Astrocyte of the hippocampus (primary cell): Measurements from ENCODE around the gene MRPL14.
"Not testable (repeated sequence)": the region's sequence is repeated elsewhere in the genome, so short reads cannot be mapped to it uniquely, and the experiment has no call there.

Experiments used
- DNase-seq: peaks from one replicate; pipeline ENCODE4 v3.0.0; 2011; ENCODE audit warnings: low read depth, low spot score

MRPL14 gene

GRCh38 chr6:44150317-44150917, 23.2 kb upstream of the MRPL14 start:
- no peak for DNase-seq

DNA sequence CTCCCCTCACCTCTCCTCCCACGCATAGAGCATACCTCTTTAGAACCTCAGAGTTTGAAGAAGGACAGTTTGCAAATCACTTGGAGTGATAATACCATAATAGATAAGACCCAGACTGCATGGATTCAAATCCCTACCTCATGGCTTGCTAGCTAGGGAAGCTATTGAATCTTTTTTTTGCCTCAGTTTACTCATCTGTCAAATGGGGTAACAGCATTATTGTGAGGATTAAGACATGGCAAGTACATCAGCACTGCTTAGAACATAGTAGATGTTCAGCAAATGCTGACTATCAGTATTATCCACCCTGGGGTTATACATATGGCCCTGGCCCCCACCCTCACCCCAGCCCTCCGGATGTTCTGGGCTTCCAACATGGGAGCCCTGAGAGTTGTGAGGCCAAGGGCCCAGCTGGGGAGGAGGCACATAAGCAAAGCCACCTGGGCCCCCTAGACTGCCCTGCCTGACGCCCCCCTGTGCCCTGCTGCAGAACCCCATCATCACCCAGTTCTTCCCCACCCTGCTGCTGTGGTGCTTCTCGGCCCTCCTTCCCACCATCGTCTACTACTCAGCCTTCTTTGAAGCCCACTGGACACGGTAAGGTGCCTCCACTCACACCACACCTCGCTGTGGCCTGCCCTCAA, 22.2 kb upstream of the MRPL14 start:
- DNase-seq: no peak

DNA sequence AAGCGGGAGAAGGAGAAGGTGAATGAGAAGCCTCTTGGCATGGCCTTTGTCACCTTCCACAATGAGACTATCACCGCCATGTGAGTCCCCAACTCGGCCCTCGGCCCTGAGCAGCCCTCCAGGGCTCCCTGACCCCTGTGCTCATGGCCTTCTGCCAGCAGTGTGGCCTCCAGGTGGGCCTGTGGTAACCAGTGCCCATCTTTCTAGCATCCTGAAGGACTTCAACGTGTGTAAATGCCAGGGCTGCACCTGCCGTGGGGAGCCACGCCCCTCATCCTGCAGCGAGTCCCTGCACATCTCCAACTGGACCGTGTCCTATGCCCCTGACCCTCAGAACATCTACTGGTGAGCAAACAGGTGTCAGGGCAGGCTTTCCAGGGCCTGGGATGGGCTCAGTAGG, 21.1 kb upstream of the MRPL14 start:
- DNase-seq: no peak

GRCh38 chr6:44147256-44147655, 20.0 kb upstream of the MRPL14 start:
- DNase-seq: no peak

DNA sequence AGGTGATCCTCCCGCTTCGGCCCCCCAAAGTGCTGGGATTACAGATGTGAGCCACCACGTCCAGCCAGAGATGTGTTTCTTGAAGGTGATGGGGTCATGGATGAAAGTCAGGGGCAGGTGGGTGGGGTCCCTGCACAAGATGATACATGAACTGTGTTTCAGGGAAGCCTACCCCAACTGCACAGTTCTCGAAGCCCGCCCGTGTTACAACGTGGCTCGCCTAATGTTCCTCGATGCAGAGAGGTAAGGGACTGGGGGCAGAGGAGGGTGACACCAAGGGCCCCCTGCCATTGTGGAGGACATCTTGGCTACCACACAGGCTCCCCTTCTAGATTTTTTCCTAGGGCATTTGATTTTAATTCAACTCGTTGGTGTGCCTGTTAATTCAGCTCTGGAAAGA, 19.4 kb upstream of the MRPL14 start:
- no peak for DNase-seq

- no peak for DNase-seq
Measured at GRCh38 chr6:44145839-44146238, 18.6 kb upstream of the MRPL14 start.

DNA sequence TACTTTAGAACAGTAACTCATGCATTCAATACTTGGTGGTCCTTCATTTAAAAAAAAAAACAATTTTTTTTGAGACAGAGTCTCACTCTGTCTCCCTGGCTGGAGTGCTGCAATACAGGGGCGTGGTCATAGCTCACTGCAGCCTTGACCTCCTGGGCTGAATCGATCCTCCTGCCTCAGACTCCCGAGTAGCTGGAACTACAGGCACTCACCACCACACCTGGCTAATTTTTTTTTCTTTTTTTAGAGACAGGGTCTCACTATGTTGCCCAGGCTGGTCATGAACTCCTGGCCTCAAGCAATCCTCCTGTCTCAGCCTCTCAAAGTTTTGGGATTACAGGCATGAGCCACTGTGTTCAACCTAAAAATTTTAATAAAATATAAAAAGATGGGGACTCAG, 17.3 kb upstream of the MRPL14 start:
- not testable (repeated sequence) for DNase-seq

DNA sequence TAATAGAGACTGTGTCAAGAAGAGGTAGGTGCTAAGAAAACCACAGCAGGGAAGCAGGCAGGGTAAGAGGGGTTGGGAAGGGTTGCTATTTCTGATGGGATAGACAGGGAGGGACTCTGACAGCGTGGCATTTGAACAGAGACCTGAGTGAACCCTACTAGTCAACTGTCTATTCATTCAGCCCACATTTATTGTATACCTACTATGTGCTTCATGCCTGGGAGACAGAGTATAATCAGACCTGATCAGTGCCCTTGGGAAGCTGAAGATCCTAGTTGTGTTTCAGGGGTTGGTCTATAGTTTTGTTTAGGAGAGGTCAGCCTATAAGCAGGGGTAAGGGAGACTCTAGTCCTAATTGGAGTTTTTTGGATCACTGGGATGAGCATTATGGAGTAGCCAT, 16.5 kb upstream of the MRPL14 start:
- DNase-seq: no peak

- DNase-seq: no peak
Measured at GRCh38 chr6:44142835-44143234, 15.6 kb upstream of the MRPL14 start.

DNA sequence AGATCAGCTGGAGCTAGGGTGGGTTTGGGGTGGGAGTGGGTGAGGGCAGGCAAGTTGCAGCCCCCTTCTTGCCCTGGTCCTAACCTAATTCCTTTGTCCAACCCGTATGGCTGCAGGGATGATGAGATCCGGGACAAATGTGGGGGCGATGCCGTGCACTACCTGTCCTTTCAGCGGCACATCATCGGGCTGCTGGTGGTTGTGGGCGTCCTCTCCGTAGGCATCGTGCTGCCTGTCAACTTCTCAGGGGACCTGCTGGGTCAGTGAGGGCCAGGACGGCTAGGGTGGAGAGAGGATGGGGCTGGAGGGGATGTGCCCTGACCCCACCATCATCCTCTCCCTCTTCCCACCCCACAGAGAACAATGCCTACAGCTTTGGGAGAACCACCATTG, 12.1 kb upstream of the MRPL14 start:
- DNase-seq: no peak

DNA sequence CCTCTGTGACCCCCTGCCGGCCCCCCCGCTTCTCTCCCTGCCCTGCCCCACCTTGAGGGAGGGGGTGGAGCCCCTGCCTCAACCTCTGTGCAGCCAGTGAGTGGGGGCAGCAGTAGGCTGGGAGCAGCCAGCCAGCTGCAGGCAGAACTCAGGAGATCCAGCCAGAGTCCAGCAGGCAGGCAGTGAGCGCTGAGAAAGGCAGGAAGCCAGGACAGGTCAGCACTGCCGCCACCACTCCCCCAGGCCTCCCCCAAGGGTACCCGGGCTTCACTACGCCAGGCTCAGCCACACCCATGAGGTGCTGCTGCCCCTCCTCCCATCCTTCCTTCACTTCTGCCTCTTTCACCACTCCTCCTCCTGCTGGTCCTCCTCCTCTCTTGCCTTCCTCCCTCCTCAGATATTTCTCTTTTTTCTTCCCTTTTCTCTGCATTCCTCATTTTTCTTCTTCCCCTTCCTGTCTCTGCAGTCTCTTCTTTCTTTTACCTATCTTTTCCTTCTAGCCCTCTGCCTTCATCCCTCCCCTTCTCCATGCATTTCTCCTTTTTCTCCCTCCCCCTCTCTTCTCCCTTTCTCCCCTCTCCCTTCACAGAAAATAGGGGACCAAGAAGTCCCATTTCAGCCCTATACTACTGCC, 11.6 kb upstream of the MRPL14 start:
- no peak for DNase-seq

GRCh38 chr6:44135875-44136274, 8.6 kb upstream of the MRPL14 start:
- no peak for DNase-seq

GRCh38 chr6:44135173-44135758, 8.0 kb upstream of the MRPL14 start:
- DNase-seq: no peak

DNA sequence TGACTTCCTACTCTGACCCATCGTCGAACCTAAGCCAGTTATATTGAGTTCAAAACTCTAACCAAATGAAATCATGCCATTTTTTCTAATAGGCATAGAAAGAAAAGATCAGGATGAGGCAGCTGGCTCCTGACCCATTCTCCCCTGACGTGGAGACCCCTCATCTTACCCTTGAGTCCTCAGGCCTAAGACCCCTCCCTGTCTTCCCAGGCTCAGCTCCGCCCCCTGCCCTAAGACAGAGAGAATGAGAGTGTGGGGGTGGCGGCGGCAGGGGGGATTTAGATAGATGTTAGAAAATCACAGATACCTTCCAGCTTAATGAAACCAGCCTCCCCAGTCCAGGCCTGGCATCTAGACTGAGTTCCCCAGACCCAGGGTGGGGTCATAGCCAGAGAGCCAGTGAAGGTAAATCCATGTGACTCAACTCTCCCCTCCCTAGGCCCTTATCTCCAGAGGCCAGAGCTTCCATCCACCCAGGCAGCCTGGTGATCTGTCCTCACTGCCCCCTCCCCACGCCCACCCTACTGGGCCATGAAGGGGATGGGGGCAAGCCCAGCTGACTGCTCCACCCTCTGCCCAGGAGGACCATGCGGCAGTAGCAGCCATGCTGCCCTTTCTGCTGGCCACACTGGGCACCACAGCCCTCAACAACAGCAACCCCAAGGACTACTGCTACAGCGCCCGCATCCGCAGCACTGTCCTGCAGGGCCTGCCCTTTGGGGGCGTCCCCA, 6.9 kb upstream of the MRPL14 start:
- DNase-seq: no peak

DNA sequence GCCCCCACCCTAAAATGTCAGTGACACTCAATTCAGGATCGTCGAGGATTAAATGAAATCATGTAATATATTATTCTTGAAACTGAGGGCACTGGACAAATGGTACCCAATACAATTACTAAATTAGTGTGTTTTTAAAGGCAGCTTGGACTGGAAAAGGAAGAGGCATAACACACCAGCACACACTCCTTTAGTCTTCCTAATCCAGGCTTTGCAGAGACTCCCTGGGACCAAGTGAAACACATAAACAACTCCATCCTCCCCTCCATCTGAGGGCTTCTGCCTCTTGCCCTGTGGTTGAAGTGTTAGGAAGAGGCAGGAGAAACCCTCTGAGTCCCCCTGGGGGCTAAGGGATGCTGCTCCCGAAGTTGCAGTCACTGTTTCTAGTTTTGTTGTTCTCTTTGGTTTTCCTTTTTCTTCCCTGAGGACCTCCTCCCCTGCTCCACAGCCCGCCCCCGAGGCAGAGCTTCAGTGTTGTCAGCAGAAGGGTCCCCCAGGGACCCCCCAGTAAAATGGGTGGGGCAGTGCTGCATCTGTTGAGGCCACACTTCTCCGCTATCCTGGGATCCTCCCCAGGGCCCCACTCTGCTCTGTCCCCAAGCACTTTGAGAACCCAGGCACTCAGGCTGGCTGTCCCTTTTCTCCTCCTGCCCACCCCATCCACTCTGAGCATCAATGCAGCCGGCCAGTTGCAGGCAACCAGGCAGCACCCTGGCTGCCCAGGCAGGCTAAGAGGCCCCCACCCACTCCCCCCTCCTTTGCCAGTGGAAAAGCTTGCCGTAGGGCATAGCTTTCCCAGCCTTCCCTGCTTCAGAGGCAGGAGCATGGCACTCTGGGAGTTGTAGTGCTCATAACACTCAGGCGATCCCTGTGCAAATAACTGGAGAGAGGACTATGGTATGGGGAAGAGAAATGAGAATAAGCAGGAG, 6.0 kb upstream of the MRPL14 start:
- DNase-seq: peak; percentile 81

GRCh38 chr6:44132476-44132875, 5.2 kb upstream of the MRPL14 start:
- DNase-seq: no peak

DNA sequence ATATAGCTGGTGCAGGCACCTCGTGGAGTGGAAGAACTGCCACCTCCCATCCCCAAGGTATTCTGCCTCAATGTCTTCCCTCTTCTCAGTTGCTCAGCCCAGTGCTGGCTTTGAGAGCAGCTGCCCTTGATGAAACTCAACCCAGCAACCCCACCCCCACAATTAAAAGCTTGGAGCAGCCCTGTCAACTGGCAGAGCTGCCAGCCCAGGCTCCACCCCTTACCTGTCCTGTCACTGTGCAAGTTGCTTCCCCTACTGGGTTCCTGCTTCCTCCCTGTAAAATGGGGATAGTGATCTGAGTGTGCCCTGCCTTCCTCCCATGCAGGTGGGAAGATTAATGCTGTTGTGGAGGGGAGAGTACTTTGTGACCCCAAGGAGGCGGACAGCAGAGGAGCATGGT, 4.6 kb upstream of the MRPL14 start:
- DNase-seq: no peak

DNA sequence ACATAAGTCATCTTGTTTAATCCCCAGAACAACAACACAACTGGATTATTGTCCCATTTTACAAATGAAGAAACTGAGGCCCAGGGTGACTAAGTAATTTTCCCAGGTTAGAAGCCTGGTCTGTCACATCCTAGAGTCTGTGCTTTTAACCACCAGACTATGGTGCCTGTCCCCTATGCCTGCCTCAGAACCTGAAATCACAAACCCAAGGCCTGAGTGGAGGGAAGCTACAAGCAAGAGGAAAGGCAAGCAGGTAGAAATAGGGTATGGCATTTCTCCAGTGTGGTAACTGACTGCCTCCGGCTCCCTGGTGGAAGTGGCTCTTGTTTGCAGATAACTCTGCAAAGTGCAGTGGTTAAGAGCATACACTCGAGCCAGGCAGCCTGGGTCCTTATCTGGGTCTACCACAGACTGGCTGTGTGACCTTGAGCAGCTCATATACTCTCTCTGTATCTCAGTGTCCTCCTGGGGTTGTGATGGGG, 2.6 kb upstream of the MRPL14 start:
- DNase-seq: no peak

DNA sequence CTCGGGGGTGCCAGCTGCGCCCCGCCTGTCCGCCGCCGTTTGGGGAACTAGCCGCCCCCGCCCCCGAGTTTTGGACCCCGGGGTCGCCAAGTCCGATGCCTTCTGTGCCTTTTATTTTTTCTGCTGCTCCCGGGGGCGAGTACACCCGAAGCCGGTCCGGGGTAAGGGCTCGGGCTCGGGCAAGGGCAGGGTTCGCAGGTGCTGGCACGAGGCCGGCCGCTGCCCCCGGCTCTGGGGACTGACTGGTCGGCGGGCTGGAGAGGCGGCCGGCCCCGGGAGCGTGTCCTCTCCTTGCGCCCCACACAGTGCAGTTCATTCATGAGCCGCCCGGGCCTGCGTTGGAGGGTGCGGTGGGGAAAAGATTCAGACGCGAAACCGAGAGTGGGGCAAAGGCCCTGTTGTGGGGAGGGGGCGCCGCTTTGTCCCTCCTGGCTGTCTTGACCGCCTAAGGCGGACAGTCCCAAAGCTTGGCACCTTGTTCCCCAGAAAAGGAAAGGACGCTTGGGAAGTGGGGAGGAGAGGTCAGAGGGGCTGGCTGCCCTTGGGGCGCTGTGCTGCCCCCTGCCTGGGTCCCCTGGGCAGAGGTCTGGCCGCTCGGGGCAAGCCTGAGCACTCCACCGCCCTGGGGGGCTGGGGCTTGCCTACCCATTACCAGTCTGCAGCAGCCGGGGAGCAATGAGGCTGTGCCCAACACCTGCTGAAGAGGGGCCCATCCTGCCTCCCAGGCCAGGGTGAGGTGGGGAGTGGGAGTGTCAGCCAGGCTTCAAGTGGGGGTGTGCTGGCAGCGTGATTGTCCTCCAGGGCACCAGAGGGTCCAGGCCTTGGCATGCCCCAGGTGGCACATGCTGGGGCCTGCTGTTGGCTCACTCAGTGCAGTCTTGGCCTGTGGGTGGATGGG, 1.0 kb upstream of the MRPL14 start:
- peak; percentile 58 for DNase-seq
